Liver (tissue), 9 donors: ENCODE results near the gene CSNK1G2. TPM values are rescaled to one million over a fixed set of nuclear protein-coding genes. Genes with fewer than 3 reads are reported as not detected.

Experiments used
- DNase-seq: peaks from one replicate; pipeline ENCODE4 v3.0.0-alpha.2; 2017; ENCODE audit warnings: low spot score
- H3K27ac ChIP-seq, 2 donors: one replicate each; pipeline ENCODE4 v1.7.0; 2013; ENCODE audit warnings: inconsistent platforms in 2 of 2, low read length in 2 of 2, control low read depth in 1 of 2, low read depth in 1 of 2, mild to moderate bottlenecking in 1 of 2
- H3K27me3 ChIP-seq, 4 donors: one replicate each; pipeline versions ENCODE4 v1.6.1 to v1.7.0; 2013; ENCODE audit warnings: low read length in 3 of 4, inconsistent platforms in 1 of 4, mild to moderate bottlenecking in 1 of 4, moderate library complexity in 1 of 4; ENCODE audit not compliant: control insufficient read depth in 4 of 4, insufficient read depth in 4 of 4
- H3K36me3 ChIP-seq, 4 donors: one replicate each; pipeline versions ENCODE4 v1.6.1 to v1.7.0; 2013; ENCODE audit warnings: low read length in 3 of 4, mild to moderate bottlenecking in 3 of 4, low read depth in 1 of 4, moderate library complexity in 1 of 4; ENCODE audit not compliant: control insufficient read depth in 4 of 4, insufficient read depth in 3 of 4
- H3K4me1 ChIP-seq, 4 donors: one replicate each; pipeline versions ENCODE4 v1.6.1 to v1.7.0; 2013; ENCODE audit warnings: low read length in 3 of 4, mild to moderate bottlenecking in 3 of 4, moderate library complexity in 1 of 4; ENCODE audit not compliant: control insufficient read depth in 4 of 4, insufficient read depth in 4 of 4
- H3K4me3 ChIP-seq, 3 donors: one replicate each; pipeline versions ENCODE4 v1.6.1 to v1.7.0; 2013; ENCODE audit warnings: low read length in 3 of 3, control low read depth in 1 of 3, low read depth in 1 of 3, mild to moderate bottlenecking in 1 of 3
- H3K9ac ChIP-seq, 2 donors: one replicate each; pipeline ENCODE4 v1.7.0; 2013; ENCODE audit warnings: low read length in 2 of 2, mild to moderate bottlenecking in 2 of 2, moderate library complexity in 2 of 2, control low read depth in 1 of 2, low read depth in 1 of 2
- H3K9me3 ChIP-seq, 4 donors: one replicate each; pipeline versions ENCODE4 v1.6.1 to v1.7.0; 2013; ENCODE audit warnings: low read length in 3 of 4; ENCODE audit not compliant: control insufficient read depth in 4 of 4
- EGR1 ChIP-seq, 2 donors: IDR thresholded peaks; 2 replicates each; pipeline ENCODE4 v1.6.1; 2016 to 2018; ENCODE audit warnings: antibody characterized with exemption in 2 of 2, low read depth in 2 of 2
- FOXA1 ChIP-seq: IDR thresholded peaks from 2 replicates; pipeline ENCODE4 v1.6.1; 2016; ENCODE audit warnings: antibody characterized with exemption
- FOXA2 ChIP-seq: IDR thresholded peaks from 2 replicates; pipeline ENCODE4 v1.6.1; 2016; ENCODE audit warnings: antibody characterized with exemption
- GABPA ChIP-seq, 2 donors: IDR thresholded peaks in 1 of 2; conservative IDR thresholded peaks in 1 of 2; 2 replicates each; pipeline ENCODE4 v1.6.1; 2016; ENCODE audit warnings: antibody characterized with exemption in 2 of 2, mild to moderate bottlenecking in 1 of 2, moderate library complexity in 1 of 2
- HNF4A ChIP-seq, 2 donors: conservative IDR thresholded peaks; 2 replicates each; pipeline ENCODE4 v1.6.1; 2016; ENCODE audit warnings: antibody characterized with exemption in 2 of 2, mild to moderate bottlenecking in 2 of 2
- HNF4G ChIP-seq: IDR thresholded peaks from 2 replicates; pipeline ENCODE4 v1.6.1; 2016; ENCODE audit warnings: antibody characterized with exemption
- JUND ChIP-seq, 2 donors: IDR thresholded peaks; 2 replicates each; pipeline ENCODE4 v1.6.1; 2016; ENCODE audit warnings: antibody characterized with exemption in 2 of 2
- NR2F2 ChIP-seq: IDR thresholded peaks from 2 replicates; pipeline ENCODE4 v1.6.1; 2016; ENCODE audit warnings: antibody characterized with exemption
- RAD21 ChIP-seq, 2 donors: IDR thresholded peaks; 2 replicates each; pipeline ENCODE4 v1.6.1; 2016; ENCODE audit warnings: antibody characterized with exemption in 2 of 2, mild to moderate bottlenecking in 2 of 2
- REST ChIP-seq: IDR thresholded peaks from 2 replicates; pipeline ENCODE4 v1.6.1; 2016; ENCODE audit warnings: antibody characterized with exemption, mild to moderate bottlenecking
- RXRA ChIP-seq, 2 donors: IDR thresholded peaks; 2 replicates each; pipeline ENCODE4 v1.6.1; 2017 to 2018; ENCODE audit warnings: antibody characterized with exemption in 2 of 2, mild to moderate bottlenecking in 1 of 2
- SP1 ChIP-seq: IDR thresholded peaks from 2 replicates; pipeline ENCODE4 v1.6.1; 2018; ENCODE audit warnings: antibody characterized with exemption, mild to moderate bottlenecking
- TAF1 ChIP-seq: conservative IDR thresholded peaks from 2 replicates; pipeline ENCODE4 v1.6.1; 2016; ENCODE audit warnings: antibody characterized with exemption, mild to moderate bottlenecking
- YY1 ChIP-seq: IDR thresholded peaks from 2 replicates; pipeline ENCODE4 v1.6.1; 2016; ENCODE audit warnings: antibody characterized with exemption, mild to moderate bottlenecking
- ZBTB33 ChIP-seq: IDR thresholded peaks from 2 replicates; pipeline ENCODE4 v1.6.1; 2016; ENCODE audit warnings: antibody characterized with exemption
- WGBS: extraction: QIAGEN DNeasy Blood & Tissue Kit; methylation state at CpG from one replicate; pipeline ENCODE4 v1.1.7; 2013; 5-methylcytosine and 5-hydroxymethylcytosine counted together
- polyA plus RNA-seq, 2 donors: library from polyadenylated mRNA; stranded (reverse) in 1 of 2; unstranded in 1 of 2; fragments of 200-250 nt in 1 of 2; fragments of >200 nt in 1 of 2; fragmentation: Nextera tagmentation in 1 of 2; extraction: Ambion mirVana in 1 of 2; gene quantifications; one replicate each; pipeline versions ENCODE4 v1.2.1 to v1.2.3, GENCODE V29; 2013 to 2015
- total RNA-seq, 2 donors: library from RNA; depleted of rRNA; stranded (reverse); fragments of >200 nt; gene quantifications; one replicate each; pipeline ENCODE4 v1.2.3, GENCODE V29; 2014
- TF ChIP-seq, protein P1 (sequence below): IDR thresholded peaks from 2 replicates; pipeline ENCODE4 v1.6.1; 2016; ENCODE audit warnings: antibody characterized with exemption
- TF ChIP-seq, protein P2 (sequence below): fragments of 150-350 bp; IDR thresholded peaks from 2 replicates; pipeline ENCODE4 v1.5.1; 2017; ENCODE audit warnings: improper control_type of control experiment, low read depth, low read length; ENCODE audit not compliant: missing input control
- donor health status: healthy.
- donor health status: healthy.
- donor health status: healthy.
- donor health status: healthy.
- donor health status: healthy.

The CSNK1G2 gene
- total and polyA plus RNA-seq, 4 donors, result 3.5 to 30.6 (median 23.9) TPM

DNA sequence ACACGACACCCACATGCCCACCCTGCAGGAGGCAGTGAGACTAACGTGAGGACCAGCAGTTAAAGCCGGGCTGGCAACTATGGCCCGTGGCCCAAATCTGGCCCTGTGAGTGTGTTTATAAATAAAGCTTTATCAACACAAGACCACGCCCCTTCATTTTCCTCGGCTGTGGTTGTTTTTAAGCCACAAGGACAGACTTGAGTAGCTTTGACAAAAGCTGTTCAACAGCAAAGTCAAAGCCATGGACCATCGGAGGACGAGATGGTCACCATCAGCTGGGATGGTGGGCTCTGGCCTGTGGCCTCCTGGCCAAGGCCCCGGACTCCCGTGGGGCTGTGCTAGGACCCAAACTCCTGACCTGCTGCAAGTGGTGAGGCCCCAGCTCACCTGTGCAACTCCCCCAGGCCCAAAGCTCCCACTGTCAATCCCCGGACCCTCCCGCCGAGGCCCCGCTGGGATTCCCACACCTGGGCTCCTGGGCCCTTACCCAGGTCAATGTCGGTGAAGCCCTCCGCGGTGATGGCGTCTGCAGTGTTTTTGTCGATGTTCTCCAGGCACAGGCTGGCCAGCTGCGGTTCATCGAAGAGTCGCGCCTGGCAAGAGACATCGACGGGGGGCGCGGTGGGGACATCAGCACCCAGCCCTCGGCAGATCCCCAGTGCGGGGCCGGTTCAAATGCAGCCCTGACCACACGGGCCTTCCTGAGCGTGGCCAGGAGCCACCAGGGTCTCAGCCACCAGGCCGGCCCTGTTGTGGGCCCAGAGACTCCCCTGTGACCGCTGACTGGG, 49.5 kb downstream of the CSNK1G2 start:
- no peaks in the 10 kb centered on the region for H3K4me1 ChIP-seq
- WGBS, result 97% methylated on average over 34 of the region's 34 CpGs
- no peaks in the 10 kb centered on the region for H3K27me3 ChIP-seq
- H3K36me3 ChIP-seq, result peaks cover 17 to 52% (median 20%) of the 10 kb centered on the region in 4 donors
- no peak overlapping the region for H3K27ac ChIP-seq
- H3K9ac ChIP-seq, result no peak overlapping the region
- DNase-seq, result no peak
- no peaks in the 10 kb centered on the region for H3K9me3 ChIP-seq
- H3K4me3 ChIP-seq, result no peak overlapping the region
- TF ChIP-seq, protein P1, sequence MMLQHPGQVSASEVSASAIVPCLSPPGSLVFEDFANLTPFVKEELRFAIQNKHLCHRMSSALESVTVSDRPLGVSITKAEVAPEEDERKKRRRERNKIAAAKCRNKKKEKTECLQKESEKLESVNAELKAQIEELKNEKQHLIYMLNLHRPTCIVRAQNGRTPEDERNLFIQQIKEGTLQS, result no peak

DNA sequence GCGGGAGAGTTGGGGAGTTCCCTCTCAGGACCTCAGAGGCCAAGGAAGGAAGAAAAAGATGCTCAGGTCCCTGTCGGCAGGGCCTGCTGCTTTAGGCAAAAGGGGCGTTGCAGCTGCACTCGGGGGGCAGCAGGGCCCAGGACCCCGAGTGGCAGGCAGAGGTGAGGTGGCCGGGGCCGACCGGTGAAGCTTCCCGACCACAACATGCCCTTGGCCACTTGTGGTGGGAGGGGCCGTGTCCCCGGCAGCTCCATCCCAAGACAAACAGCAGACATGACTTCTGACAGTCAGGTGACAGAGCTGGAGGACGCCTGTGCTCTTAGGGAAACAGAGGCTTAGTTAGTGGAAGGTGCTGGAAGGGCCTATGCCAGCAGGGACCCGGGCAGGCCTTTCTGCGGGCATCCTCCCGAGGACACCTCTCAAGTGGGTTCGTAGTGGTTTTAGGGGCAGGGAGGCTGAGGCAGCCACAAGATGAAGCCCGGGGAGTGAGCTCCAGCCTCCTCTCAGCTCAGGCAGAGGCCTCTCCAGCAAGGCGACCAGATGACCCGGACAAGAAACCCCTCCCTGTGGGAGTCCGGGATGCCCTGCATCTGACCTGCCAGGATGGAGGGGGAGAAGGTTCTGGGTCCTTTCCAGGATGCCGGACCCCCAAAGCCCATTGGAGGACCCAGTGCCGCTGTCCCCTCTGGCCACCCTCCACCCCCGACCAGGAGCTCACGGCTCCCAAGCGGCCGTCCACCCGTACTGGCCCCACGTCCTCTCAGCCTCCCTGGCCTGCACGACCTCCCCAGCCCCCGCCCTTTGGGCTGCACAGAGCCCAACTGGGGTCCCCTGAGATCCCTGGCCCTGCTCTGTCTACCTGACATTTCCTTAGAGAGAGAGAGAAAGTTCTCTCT, 50.3 kb downstream of the CSNK1G2 start:
- 94% methylated on average over 30 of the region's 30 CpGs for WGBS
- TF ChIP-seq GABPA (IDR thresholded peaks at IDR 0.05 in 1 of 2, conservative IDR thresholded peaks at IDR 0.05 in 1 of 2) (no peak), RXRA (IDR thresholded peaks at IDR 0.05) (no peak), ZBTB33 (no peak), SP1 (no peak), NR2F2 (no peak), FOXA1 (no peak), EGR1 (IDR thresholded peaks at IDR 0.05; ENCODE audit: low read depth in 2 of 2) (no peak), RAD21 (IDR thresholded peaks at IDR 0.05) (no peak)
- Histone ChIP-seq H3K36me3 (peaks cover 14 to 47% (median 22%) of the 10 kb centered on the region in 4 donors), H3K9me3 (no peaks in the 10 kb centered on the region), H3K27me3 (no peaks in the 10 kb centered on the region), H3K4me1 (no peaks in the 10 kb centered on the region), H3K4me3 (no peak overlapping the region), H3K9ac (no peak overlapping the region), H3K27ac (no peak overlapping the region)
- no peak for DNase-seq

GRCh38 chr19:1992759-1993260, 51.8 kb downstream of the CSNK1G2 start:
- H3K27ac ChIP-seq, result no peak overlapping the region
- peaks cover 11 to 37% (median 22%) of the 10 kb centered on the region in 4 donors for H3K36me3 ChIP-seq
- H3K4me1 ChIP-seq, result no peaks in the 10 kb centered on the region
- H3K9me3 ChIP-seq, result no peaks in the 10 kb centered on the region
- no peak for DNase-seq
- H3K4me3 ChIP-seq, result no peak overlapping the region
- no peak overlapping the region for H3K9ac ChIP-seq
- WGBS, result 88% methylated on average over 44 of the region's 44 CpGs
- H3K27me3 ChIP-seq, result no peaks in the 10 kb centered on the region
- TF ChIP-seq JUND (IDR thresholded peaks at IDR 0.05) (no peak), TAF1 (no peak), RAD21 (IDR thresholded peaks at IDR 0.05) (no peak), REST (no peak), GABPA (IDR thresholded peaks at IDR 0.05 in 1 of 2, conservative IDR thresholded peaks at IDR 0.05 in 1 of 2) (no peak), FOXA2 (no peak), HNF4G (no peak), YY1 (no peak), RXRA (IDR thresholded peaks at IDR 0.05) (no peak), HNF4A (conservative IDR thresholded peaks at IDR 0.05) (no peak), NR2F2 (no peak)
- TF ChIP-seq, protein P1, result no peak
- TF ChIP-seq, protein P2, sequence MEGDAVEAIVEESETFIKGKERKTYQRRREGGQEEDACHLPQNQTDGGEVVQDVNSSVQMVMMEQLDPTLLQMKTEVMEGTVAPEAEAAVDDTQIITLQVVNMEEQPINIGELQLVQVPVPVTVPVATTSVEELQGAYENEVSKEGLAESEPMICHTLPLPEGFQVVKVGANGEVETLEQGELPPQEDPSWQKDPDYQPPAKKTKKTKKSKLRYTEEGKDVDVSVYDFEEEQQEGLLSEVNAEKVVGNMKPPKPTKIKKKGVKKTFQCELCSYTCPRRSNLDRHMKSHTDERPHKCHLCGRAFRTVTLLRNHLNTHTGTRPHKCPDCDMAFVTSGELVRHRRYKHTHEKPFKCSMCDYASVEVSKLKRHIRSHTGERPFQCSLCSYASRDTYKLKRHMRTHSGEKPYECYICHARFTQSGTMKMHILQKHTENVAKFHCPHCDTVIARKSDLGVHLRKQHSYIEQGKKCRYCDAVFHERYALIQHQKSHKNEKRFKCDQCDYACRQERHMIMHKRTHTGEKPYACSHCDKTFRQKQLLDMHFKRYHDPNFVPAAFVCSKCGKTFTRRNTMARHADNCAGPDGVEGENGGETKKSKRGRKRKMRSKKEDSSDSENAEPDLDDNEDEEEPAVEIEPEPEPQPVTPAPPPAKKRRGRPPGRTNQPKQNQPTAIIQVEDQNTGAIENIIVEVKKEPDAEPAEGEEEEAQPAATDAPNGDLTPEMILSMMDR, result no peak
